Lung (tissue), 12 donors: ENCODE data around the gene GUCY1A1. TPM values are rescaled to one million over a fixed set of nuclear protein-coding genes. Genes with fewer than 3 reads are reported as not detected.

ENCODE experiments used
- ATAC-seq: fragments of 200-7000 bp; cut with Tn5 transposase; one replicate; pipeline ENCODE4 v1.9.1; 2020; ENCODE audit warnings: moderate number of reproducible peaks; ENCODE audit not compliant: insufficient read depth, low FRiP score
- DNase-seq, 3 donors: peaks; one replicate each; pipeline ENCODE4 v3.0.0-alpha.2; 2013 to 2017
- H3K27ac ChIP-seq, 2 donors: one replicate each; pipeline ENCODE4 v1.5.1; 2013; ENCODE audit warnings: mild to moderate bottlenecking in 2 of 2, moderate library complexity in 2 of 2, control low read depth in 1 of 2, inconsistent platforms in 1 of 2, low read depth in 1 of 2, low read length in 1 of 2
- H3K27me3 ChIP-seq, 3 donors: one replicate each; pipeline ENCODE4 v1.5.1; 2013; ENCODE audit warnings: low read length in 2 of 3; ENCODE audit not compliant: control insufficient read depth in 3 of 3, insufficient read depth in 3 of 3
- H3K36me3 ChIP-seq, 4 donors: one replicate each; pipeline ENCODE4 v1.5.1; 2013; ENCODE audit warnings: low read length in 4 of 4, mild to moderate bottlenecking in 1 of 4, moderate library complexity in 1 of 4; ENCODE audit not compliant: control insufficient read depth in 4 of 4, insufficient read depth in 4 of 4
- H3K4me1 ChIP-seq, 5 donors: one replicate each; pipeline ENCODE4 v1.5.1; 2013; ENCODE audit warnings: low read length in 5 of 5, mild to moderate bottlenecking in 2 of 5, moderate library complexity in 1 of 5; ENCODE audit not compliant: control insufficient read depth in 5 of 5, insufficient read depth in 5 of 5
- H3K4me3 ChIP-seq: one replicate; pipeline ENCODE4 v1.5.1; 2013; ENCODE audit warnings: mild to moderate bottlenecking, control low read depth, moderate library complexity
- H3K9ac ChIP-seq, 2 donors: one replicate each; pipeline ENCODE4 v1.5.1; 2013; ENCODE audit warnings: low read length in 2 of 2, control low read depth in 1 of 2; ENCODE audit not compliant: insufficient read depth in 1 of 2
- H3K9me3 ChIP-seq, 4 donors: one replicate each; pipeline ENCODE4 v1.5.1; 2013; ENCODE audit warnings: low read length in 3 of 4, mild to moderate bottlenecking in 1 of 4, moderate library complexity in 1 of 4; ENCODE audit not compliant: control insufficient read depth in 4 of 4, insufficient read depth in 3 of 4
- WGBS, 2 donors: extraction: QIAGEN DNeasy Blood & Tissue Kit; methylation state at CpG; one replicate each; pipeline ENCODE4 v1.1.7; 2013; 5-methylcytosine and 5-hydroxymethylcytosine counted together
- polyA plus RNA-seq, 2 donors: library from polyadenylated mRNA; stranded (reverse); fragments of 200-250 nt; gene quantifications; one replicate each; pipeline ENCODE4 v1.2.1, GENCODE V29; 2013
- total RNA-seq, 2 donors: library from RNA; depleted of rRNA in 1 of 2; stranded (reverse); fragments of >200 nt in 1 of 2; gene quantifications; one replicate each; pipeline ENCODE4 v1.2.1, GENCODE V29; 2014 to 2021
- TF ChIP-seq, protein P1 (sequence below): IDR thresholded peaks from 2 replicates; pipeline ENCODE4 v1.5.1; 2012; ENCODE audit warnings: mild to moderate bottlenecking; ENCODE audit errors: control extremely low read depth, extremely low read depth
- donor health status: control.
- donor health status: control.
- donor health status: Bipolar disorder and iron deficiency.
- donor health status: healthy.
- donor health status: DM: yes; HTN: yes; CAD: no.

The GUCY1A1 gene
- total and polyA plus RNA-seq, 4 donors = 8.0 to 115 (median 28.5) TPM

DNA sequence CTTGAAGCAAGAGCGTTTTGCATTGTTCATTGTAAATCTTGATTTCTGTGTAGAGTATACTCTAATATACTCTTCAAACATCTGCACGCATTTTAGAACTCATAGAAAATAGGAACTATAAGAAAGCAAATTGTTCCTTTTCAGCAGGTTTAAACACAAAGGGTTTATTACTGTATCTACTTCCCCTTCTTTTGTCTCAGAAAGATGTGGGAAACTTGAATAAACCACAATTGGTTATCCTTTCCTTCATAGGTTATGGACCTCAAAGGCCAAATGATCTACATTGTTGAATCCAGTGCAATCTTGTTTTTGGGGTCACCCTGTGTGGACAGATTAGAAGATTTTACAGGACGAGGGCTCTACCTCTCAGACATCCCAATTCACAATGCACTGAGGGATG, 46.2 kb downstream of the GUCY1A1 start:
- Histone ChIP-seq H3K27me3 (no peaks in the 10 kb centered on the region), H3K9me3 (no peaks in the 10 kb centered on the region), H3K4me1 (peaks cover 0 to 28% (median 7%) of the 10 kb centered on the region in 5 donors), H3K27ac (no peak overlapping the region), H3K9ac (no peak overlapping the region), H3K4me3 (no peak overlapping the region), H3K36me3 (peaks cover 0 to 54% (median 26%) of the 10 kb centered on the region in 4 donors)
- TF ChIP-seq, protein P1, sequence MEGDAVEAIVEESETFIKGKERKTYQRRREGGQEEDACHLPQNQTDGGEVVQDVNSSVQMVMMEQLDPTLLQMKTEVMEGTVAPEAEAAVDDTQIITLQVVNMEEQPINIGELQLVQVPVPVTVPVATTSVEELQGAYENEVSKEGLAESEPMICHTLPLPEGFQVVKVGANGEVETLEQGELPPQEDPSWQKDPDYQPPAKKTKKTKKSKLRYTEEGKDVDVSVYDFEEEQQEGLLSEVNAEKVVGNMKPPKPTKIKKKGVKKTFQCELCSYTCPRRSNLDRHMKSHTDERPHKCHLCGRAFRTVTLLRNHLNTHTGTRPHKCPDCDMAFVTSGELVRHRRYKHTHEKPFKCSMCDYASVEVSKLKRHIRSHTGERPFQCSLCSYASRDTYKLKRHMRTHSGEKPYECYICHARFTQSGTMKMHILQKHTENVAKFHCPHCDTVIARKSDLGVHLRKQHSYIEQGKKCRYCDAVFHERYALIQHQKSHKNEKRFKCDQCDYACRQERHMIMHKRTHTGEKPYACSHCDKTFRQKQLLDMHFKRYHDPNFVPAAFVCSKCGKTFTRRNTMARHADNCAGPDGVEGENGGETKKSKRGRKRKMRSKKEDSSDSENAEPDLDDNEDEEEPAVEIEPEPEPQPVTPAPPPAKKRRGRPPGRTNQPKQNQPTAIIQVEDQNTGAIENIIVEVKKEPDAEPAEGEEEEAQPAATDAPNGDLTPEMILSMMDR = no peak
- WGBS, 2 donors = 41 to 75% methylated on average over 3 of the region's 3 CpGs
- DNase-seq (no peak), ATAC-seq (no peak)

DNA sequence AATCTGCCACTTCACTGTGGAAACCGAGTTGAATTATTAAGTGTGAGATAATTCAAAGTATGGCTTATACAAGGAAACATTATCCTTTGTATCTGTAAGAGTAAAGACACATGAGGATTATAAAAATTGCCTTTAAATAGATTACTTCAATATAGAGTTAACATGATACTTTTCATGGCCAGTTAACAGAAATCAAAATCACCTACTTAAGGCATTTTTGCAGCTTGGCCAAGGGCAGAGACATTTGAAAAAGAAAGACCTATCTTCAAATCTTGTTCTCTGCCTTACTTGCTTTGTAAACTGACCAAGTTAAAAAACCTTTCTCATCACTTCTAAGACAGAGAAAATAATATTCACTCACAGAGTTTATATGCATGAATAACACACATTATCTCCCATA, 47.3 kb downstream of the GUCY1A1 start:
- peaks cover 0 to 28% (median 7%) of the 10 kb centered on the region in 5 donors for H3K4me1 ChIP-seq
- no peaks in the 10 kb centered on the region for H3K9me3 ChIP-seq
- TF ChIP-seq, protein P1 = no peak
- H3K9ac ChIP-seq = no peak overlapping the region
- DNase-seq (peak in 2 of 3 donors; percentile 75 to 79), ATAC-seq (no peak)
- WGBS, 2 donors = 67 to 77% methylated on average over 1 of the region's 1 CpG
- H3K27ac ChIP-seq = no peak overlapping the region
- no peaks in the 10 kb centered on the region for H3K27me3 ChIP-seq
- H3K36me3 ChIP-seq = peaks cover 0 to 60% (median 28%) of the 10 kb centered on the region in 4 donors
- H3K4me3 ChIP-seq = no peak overlapping the region

DNA sequence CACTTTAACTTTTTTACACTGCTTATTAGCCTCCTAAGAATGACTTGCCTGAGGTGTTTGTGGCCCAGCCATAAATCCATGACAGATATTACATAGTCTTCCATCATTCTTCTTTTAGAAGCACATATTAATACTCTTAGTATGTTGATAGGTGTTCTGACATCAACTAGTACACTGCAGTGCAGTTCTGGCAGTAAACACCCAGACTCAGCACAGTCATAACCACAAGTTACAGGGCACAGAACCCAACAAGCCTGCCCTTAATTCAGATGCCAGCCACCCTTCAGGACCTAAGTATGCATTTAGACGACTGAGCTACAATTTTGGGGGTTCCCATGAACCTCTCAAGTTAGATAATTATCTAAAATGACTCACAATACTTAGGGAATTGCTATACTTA, 55.7 kb downstream of the GUCY1A1 start:
- TF ChIP-seq, protein P1 = no peak
- ATAC-seq (no peak), DNase-seq (no peak)
- H3K4me1 ChIP-seq = no peaks in the 10 kb centered on the region
- no peak overlapping the region for H3K4me3 ChIP-seq
- H3K9me3 ChIP-seq = no peaks in the 10 kb centered on the region
- H3K27ac ChIP-seq = no peak overlapping the region
- H3K9ac ChIP-seq = no peak overlapping the region
- WGBS, 2 donors = 71 to 80% methylated on average over 1 of the region's 1 CpG
- H3K27me3 ChIP-seq = no peaks in the 10 kb centered on the region
- H3K36me3 ChIP-seq = peaks cover 6 to 56% (median 23%) of the 10 kb centered on the region in 4 donors
